ENCODE measurements around the gene TNRC6B. TPM values are rescaled to one million over a fixed set of nuclear protein-coding genes. Genes with fewer than 3 reads are reported as not detected.

Gene TNRC6B
- total RNA-seq, 4 donors from 2014 or later: 41.8 to 50.9 (median 47.8) TPM

- Histone ChIP-seq H3K27me3 (no peaks in the 10 kb centered on the region), H3K27ac (peak overlapping the region in 2 of 4 donors; percentile 9 to 15), H3K4me1 (peaks cover 0 to 31% (median 4%) of the 10 kb centered on the region in 4 donors), H3K36me3 (peaks cover 0 to 60% (median 19%) of the 10 kb centered on the region in 3 donors), H3K9me3 (no peaks in the 10 kb centered on the region), H3K4me3 (no peak overlapping the region)
- TF ChIP-seq POLR2A (IDR thresholded peaks at IDR 0.05) (no peak), EP300 (IDR thresholded peaks at IDR 0.05) (no peak)
- TF ChIP-seq, protein P1, sequence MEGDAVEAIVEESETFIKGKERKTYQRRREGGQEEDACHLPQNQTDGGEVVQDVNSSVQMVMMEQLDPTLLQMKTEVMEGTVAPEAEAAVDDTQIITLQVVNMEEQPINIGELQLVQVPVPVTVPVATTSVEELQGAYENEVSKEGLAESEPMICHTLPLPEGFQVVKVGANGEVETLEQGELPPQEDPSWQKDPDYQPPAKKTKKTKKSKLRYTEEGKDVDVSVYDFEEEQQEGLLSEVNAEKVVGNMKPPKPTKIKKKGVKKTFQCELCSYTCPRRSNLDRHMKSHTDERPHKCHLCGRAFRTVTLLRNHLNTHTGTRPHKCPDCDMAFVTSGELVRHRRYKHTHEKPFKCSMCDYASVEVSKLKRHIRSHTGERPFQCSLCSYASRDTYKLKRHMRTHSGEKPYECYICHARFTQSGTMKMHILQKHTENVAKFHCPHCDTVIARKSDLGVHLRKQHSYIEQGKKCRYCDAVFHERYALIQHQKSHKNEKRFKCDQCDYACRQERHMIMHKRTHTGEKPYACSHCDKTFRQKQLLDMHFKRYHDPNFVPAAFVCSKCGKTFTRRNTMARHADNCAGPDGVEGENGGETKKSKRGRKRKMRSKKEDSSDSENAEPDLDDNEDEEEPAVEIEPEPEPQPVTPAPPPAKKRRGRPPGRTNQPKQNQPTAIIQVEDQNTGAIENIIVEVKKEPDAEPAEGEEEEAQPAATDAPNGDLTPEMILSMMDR (IDR thresholded peaks at IDR 0.05): no peak
- 39% methylated on average over 5 of the region's 5 CpGs for WGBS, 2 donors
- DNase-seq (ENCODE audit: low spot score in 2 of 2): no peak
Measured at GRCh38 chr22:40322021-40322420, 144.3 kb downstream of the TNRC6B start.

DNA sequence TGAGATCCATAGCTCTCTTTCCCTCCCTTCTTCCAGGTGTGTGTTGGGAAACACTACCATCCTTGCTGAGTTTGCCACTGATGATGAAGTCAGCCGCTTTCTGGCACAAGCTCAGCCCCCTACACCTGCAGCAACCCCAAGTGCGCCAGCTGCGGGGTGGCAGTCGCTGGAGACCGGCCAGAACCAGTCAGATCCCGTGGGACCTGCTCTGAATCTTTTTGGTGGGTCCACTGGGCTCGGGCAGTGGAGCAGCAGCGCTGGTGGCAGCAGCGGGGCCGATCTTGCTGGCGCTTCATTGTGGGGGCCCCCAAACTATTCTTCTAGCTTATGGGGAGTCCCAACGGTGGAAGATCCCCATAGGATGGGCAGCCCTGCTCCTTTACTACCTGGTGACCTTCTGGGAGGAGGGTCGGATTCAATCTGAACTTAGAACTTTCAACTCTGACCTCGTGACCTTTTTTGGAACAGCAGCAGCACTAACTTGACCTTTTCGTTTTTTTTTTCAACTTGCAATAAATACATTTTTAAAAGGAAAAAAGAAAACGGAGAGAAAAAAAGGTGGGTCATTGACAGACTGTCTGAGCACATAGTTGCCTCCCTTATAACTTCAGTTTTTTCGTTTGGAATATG, 145.2 kb downstream of the TNRC6B start:
- Histone ChIP-seq H3K36me3 (peaks cover 0 to 51% (median 19%) of the 10 kb centered on the region in 3 donors), H3K9me3 (no peaks in the 10 kb centered on the region), H3K4me1 (peaks cover 0 to 40% (median 8%) of the 10 kb centered on the region in 4 donors), H3K27me3 (no peaks in the 10 kb centered on the region), H3K4me3 (no peak overlapping the region), H3K27ac (peak overlapping the region in 1 of 4 donors; percentile 1)
- no peak for DNase-seq (ENCODE audit: low spot score in 2 of 2)
- TF ChIP-seq, protein P1 (IDR thresholded peaks at IDR 0.05): no peak
- no peak for TF ChIP-seq POLR2A (IDR thresholded peaks at IDR 0.05)
- no peak for TF ChIP-seq EP300 (IDR thresholded peaks at IDR 0.05)
- WGBS, 2 donors: 83 to 86% methylated on average over 17 of the region's 17 CpGs

GRCh38 chr22:40323681-40324171, 146.0 kb downstream of the TNRC6B start:
- peak overlapping the region in 3 of 4 donors; percentile 15 to 25 (median 25) for H3K27ac ChIP-seq
- TF ChIP-seq EP300 (IDR thresholded peaks at IDR 0.05) (no peak), POLR2A (IDR thresholded peaks at IDR 0.05) (no peak)
- TF ChIP-seq, protein P1 (IDR thresholded peaks at IDR 0.05): no peak
- DNase-seq (ENCODE audit: low spot score in 2 of 2): no peak
- H3K36me3 ChIP-seq: peaks cover 0 to 43% (median 19%) of the 10 kb centered on the region in 3 donors
- no peaks in the 10 kb centered on the region for H3K9me3 ChIP-seq
- peaks cover 0 to 48% (median 8%) of the 10 kb centered on the region in 4 donors for H3K4me1 ChIP-seq
- no peak overlapping the region for H3K4me3 ChIP-seq
- 50 to 62% methylated on average over 8 of the region's 8 CpGs for WGBS, 2 donors
- H3K27me3 ChIP-seq: no peaks in the 10 kb centered on the region

GRCh38 chr22:40324468-40325305, 147.0 kb downstream of the TNRC6B start:
- no peaks in the 10 kb centered on the region for H3K9me3 ChIP-seq
- DNase-seq (ENCODE audit: low spot score in 2 of 2): no peak
- TF ChIP-seq POLR2A (IDR thresholded peaks at IDR 0.05) (no peak), EP300 (IDR thresholded peaks at IDR 0.05) (no peak)
- TF ChIP-seq, protein P1 (IDR thresholded peaks at IDR 0.05): no peak
- 78 to 82% methylated on average over 19 of the region's 19 CpGs for WGBS, 2 donors
- no peak overlapping the region for H3K4me3 ChIP-seq
- peak overlapping the region in 3 of 4 donors; percentile 38 to 71 (median 61) for H3K27ac ChIP-seq
- H3K27me3 ChIP-seq: no peaks in the 10 kb centered on the region
- peaks cover 0 to 55% (median 8%) of the 10 kb centered on the region in 4 donors for H3K4me1 ChIP-seq
- peaks cover 0 to 41% (median 19%) of the 10 kb centered on the region in 3 donors for H3K36me3 ChIP-seq

Measured in tibial nerve (tissue), 4 donors.